ENCODE results near the gene RAPGEF5.

The RAPGEF5 gene

DNA sequence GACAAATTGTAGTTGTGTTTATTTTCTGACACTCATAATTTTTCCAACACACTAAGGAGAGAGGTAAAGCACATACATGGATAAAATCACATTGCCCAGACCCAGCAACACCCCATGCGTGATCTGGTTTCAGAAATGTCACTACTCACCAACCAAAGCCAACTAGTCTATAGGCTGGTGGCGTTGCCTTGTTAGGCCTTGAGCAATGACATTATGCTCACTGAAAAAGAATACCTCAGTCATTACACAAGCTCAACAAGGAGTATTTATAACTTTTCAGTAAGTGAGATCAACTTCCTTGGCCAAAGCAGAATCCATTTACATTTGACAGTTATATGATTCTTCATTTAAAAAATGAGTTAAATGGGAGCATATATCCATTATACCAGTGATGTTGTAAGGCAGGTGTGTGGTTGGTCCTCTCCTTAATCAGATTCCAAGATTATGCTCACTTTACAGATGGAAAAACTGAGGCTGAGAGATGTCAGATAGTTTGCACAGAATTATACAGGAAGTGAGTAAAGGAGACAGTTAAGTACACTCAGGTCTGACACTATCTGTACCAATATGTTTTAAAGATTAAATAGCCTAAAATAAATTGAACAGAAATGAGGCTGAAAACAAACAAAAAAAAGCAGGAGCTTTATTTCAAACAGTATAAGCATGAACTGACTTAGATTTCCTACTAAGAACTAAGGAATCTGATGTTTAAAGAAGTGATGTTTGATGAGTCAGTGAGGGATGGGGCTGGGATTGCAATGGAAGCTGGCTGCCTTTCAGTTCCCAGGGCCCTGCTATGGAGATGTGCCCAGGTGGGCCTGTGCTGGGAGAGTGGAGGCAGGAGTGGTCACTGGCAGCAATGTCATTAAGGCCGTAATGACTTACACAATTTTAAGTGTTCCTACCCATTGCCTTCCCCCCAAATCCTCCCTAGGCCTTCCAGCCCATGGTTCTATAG lies 118.3 kb downstream of the RAPGEF5 start:
- DNase-seq (ENCODE audit: low spot score), result no peak
- TF ChIP-seq CTCF (IDR thresholded peaks at IDR 0.05; ENCODE audit: extremely low read depth, missing control alignments), result no peak

DNA sequence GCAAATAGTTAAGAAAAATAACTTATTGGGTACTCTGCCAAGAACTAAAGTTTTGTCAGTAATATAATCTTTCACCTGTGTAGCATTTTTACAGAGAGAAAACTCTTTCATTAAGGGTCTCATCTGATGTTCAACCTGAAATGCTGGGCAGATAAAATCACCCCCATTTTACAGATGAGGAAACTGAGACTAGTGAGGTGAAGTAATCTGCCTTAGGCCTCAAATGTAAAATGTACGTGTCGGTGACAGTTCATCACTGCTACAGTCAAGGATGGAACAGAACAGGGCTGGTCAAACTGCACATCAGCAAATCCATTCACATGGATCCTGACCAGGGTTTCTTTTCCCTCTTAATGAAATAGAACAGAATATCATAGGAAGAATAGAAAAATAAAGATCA lies 121.8 kb downstream of the RAPGEF5 start:
- no peak for TF ChIP-seq CTCF (IDR thresholded peaks at IDR 0.05; ENCODE audit: extremely low read depth, missing control alignments)
- DNase-seq (ENCODE audit: low spot score), result no peak

GRCh38 chr7:22234227-22234626 lies 122.7 kb downstream of the RAPGEF5 start:
- no peak for TF ChIP-seq CTCF (IDR thresholded peaks at IDR 0.05; ENCODE audit: extremely low read depth, missing control alignments)
- DNase-seq (ENCODE audit: low spot score), result no peak

- no peak for TF ChIP-seq CTCF (IDR thresholded peaks at IDR 0.05; ENCODE audit: extremely low read depth, missing control alignments)
- DNase-seq (ENCODE audit: low spot score), result no peak
These were observed 125.1 kb downstream of the RAPGEF5 start for GRCh38 chr7:22231806-22232205.

DNA sequence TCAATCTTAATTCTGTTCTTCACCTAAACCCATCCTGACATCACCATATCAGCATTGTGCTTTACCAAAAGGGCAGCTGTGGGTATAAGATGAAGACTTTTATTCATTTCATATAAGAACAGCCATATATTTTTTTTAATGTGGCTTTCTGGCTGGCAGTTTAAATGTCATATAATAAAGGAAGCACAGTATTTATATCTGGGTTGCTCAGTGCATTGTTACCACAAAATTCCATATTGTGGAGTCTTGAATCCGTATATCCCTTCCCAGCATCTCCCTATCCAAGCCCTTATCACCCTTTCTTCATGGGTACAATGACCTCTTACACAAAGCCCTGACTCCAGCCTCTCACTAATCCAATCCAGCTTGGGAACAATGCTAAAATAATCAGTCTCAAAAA lies 125.8 kb downstream of the RAPGEF5 start:
- DNase-seq (ENCODE audit: low spot score), result no peak

GRCh38 chr7:22230238-22230637 lies 126.7 kb downstream of the RAPGEF5 start:
- TF ChIP-seq CTCF (IDR thresholded peaks at IDR 0.05; ENCODE audit: extremely low read depth, missing control alignments), result no peak
- DNase-seq (ENCODE audit: low spot score), result no peak

More for the DNA sequence above, 125.8 kb downstream of the RAPGEF5 start:
- no peak for TF ChIP-seq CTCF (IDR thresholded peaks at IDR 0.05; ENCODE audit: extremely low read depth, missing control alignments)

GRCh38 chr7:22229148-22229547 lies 127.8 kb downstream of the RAPGEF5 start:
- no peak for TF ChIP-seq CTCF (IDR thresholded peaks at IDR 0.05; ENCODE audit: extremely low read depth, missing control alignments)
- DNase-seq (ENCODE audit: low spot score), result no peak
